Activated CD8-positive, alpha-beta memory T cell treated with anti-CD3 and anti-CD28 coated beads for 48 hours (primary cell): ENCODE measurements around the gene PITPNM3.

Source experiments
- DNase-seq, 3 experiments: peaks; one replicate each; pipeline ENCODE4 v3.0.0-alpha.2; 2020; ENCODE audit warnings: low read depth in 2 of 3, low spot score in 2 of 3

The PITPNM3 gene

DNA sequence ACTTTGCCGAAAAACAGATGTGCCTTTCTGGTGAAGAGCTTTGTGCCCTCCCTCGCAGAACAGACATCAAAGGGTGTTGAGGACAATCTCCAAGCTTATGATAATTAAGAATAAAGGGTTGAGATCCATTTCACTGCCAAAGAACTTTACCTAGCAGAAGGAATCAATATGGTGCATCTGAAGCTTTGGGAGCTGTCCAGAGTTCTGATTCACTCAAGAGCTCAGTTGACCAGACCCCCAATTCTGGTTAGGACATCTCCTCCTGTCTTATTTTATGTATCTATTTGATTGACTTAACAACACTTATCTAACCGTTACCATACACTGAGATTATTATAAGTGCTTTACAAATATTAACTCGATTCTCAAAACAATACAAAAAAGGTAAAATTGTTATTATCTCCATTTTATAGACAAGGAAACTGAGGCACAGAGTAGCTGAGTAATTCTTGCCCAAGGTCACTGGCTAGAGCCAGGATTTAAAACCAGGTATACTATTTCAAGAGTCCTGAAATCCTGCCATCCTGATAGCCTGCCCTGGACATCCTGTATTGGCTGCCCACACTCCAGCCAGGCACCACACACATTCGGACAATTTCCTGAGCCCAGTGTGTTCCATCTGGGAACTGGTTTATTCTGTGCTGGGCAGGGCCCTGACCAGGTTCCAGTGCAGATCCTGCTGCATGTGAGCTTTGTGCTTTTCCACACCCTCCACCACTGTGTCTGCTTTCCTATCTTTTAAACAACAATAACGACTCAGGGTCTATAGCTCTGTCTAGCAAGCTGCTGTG lies 29.8 kb downstream of the PITPNM3 start:
- no peak for DNase-seq

GRCh38 chr17:6525731-6526130 lies 30.6 kb downstream of the PITPNM3 start:
- DNase-seq = no peak

DNA sequence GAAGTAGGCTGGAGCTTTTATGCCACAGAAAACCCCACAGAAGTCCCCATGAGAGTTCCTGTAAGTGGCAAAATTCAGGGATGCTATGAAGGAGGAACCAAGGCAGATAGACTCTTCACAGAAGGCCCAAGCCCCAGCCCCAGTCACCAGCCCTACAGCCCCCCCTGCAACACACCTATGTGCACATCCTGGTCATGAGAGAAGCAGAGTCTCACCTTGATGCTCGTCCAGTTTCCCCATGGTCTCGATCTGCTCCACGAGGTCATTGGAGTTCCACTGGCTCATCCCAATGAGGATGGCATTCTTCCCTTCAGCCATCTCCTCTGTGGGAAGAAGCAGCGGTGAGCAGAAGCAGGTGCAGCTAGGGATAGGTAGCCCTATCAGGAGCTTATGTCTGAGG lies 31.2 kb downstream of the PITPNM3 start:
- no peak for DNase-seq

DNA sequence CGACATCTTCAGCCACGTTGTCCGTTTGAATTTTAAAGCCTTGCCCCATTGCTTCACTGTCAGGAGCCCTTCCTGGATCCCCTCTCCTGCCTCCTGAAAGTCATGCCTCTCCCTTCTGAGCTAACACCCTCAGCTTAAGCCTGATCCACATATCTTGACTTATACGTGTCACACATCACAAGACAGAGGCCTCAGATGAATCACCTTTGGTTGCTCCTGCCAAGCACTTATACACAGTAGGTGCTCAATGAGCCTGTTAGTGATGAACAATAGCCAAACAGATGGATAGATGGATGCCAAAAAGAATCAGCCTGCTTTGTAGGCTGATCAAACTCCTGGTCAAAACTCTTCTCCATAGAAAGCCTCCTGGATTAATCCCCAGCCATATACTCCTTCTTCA lies 31.8 kb downstream of the PITPNM3 start:
- DNase-seq = no peak

GRCh38 chr17:6523809-6524355 lies 32.5 kb downstream of the PITPNM3 start:
- DNase-seq = no peak

GRCh38 chr17:6523330-6523729 lies 33.0 kb downstream of the PITPNM3 start:
- DNase-seq = no peak

DNA sequence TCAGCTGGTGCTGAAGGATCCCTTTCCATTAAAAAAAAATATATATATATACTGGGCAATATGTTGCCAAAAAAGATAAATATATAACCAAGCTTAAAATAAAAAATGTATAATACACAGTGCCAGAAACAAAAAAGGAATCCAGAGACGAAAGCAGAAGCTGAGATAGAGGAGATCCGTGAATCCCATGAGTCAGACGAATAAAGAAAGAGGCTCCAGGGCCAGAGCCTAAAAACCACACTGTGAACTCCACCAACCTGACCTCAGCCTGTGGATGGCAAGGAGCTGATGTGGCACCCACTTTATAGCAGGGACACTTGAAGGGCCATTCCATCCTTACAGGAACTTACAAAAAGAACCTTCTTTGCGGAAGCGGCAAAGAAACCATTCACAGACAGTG lies 34.8 kb downstream of the PITPNM3 start:
- no peak for DNase-seq

DNA sequence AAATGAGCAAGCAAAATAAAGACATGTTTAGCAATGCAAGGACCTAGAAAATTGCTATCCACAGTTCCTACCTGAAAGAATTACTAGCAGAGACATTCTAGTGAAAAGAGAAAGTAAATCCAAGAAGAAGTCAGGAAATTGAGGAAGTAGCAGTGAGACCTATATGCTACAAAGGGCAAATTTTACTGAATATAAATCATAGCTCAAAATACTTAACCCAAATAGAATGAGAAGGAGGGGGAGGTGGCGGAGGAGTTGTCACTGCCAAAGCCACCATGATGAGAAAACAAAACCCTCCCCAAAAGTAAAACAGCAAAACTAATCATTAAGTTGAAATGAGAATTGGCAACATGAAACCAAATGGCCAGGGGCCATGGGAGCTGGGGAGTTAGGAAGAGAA lies 39.3 kb downstream of the PITPNM3 start:
- DNase-seq = no peak

- no peak for DNase-seq
Measured at GRCh38 chr17:6514371-6514770, 42.0 kb downstream of the PITPNM3 start.

DNA sequence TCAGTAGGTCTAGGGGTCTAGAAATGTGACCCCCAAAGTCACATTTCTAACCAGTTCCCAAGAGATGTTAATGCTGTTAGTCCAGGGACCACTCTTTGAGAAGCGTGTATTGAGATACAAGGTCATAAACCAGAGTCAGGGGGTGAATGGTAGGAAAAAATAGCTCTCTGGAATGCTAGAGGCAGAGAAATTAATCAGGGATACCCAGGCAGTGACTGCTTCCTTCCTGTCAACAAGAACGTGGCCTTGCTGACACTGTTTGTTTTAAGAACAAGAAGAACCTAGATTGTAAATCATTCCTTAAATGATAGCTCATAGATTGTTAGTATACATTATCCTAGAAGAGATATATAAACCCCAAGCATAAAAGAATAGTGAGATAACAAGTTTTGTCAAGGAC lies 43.8 kb downstream of the PITPNM3 start:
- DNase-seq = no peak

- DNase-seq = no peak
Measured at GRCh38 chr17:6510321-6510977, 45.9 kb downstream of the PITPNM3 start.

- DNase-seq = no peak
Measured at GRCh38 chr17:6509921-6510320, 46.4 kb downstream of the PITPNM3 start.

DNA sequence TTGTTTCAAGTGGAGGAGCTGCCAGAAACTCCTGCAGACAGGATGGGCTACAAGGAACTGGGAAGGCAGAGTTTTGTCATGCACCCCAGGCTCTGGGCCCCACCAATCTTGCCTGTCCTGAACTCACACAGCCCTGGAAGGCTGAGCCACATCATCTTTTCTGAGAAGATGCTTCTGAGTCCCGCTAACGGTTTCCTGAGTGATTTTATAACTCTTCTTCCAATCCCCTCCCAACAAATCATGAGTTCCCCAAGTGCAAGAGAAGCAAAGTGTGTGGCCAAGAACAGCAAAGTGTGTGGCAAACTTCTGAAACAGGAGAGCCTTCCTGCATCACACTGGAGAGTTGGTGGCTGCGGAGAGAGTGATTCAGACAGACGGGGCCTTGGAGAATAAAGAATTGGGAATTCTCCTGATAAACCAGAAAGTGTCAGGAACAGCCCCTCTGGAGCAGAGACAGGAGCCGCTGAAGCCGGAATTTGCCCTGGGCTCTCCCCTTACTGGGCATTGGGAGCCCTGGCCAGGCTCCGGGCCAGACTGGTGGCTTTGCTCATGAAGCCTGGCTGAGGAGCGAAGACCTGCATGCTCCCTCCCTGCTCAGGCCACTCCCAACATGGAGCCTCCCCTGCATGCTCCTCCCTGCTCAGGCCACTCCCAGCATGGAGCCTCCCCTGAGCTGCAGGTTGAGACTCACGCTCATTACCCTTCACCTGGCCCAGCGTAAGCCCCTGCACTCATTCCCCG lies 47.2 kb downstream of the PITPNM3 start:
- DNase-seq = no peak

DNA sequence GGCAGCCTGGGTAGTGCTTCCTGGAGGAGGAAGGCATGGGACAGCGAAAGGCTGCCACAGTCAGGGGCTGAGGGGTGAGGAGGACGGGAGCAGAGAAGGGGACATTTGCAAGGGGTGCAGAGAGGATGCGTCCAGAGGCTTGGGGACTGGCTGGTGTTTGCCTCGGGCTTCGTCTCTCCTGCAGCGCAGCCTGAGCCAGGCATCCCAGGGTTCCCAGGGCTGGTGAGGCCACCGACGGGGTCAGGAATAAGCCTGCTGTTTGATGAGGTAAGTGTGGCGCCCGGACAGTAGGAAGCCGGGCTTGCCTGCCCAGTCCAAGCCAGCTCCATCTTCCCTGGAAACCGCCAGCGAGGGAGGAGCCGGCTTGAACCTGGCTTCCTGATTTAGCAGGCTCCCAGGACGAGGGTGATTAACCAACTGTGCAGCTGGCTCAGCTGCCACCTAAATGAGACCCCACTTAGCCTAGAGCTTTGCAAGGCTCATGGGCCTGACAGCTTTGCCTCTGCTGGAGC lies 47.8 kb downstream of the PITPNM3 start:
- no peak for DNase-seq

DNA sequence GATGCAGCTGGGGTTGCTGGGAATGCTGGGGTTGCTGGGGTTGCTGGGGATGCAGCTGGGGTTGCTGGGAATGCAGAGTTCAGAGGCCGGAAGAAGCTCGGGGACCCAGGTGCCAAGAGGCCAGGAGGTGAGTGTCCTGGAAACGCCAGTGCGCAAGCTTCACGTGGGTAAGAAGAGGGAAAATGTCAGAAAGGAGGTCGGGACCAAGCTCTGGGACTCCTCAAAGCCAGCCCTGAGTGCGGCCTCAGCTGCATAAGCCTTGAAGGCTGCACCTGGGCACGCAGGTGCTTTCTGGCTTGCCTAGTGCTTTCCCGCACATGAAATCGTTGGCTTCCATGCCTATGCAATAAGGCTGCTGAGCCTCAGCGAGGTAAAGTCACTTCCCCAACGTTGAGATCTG lies 48.3 kb downstream of the PITPNM3 start:
- DNase-seq = no peak

GRCh38 chr17:6507535-6507934 lies 48.8 kb downstream of the PITPNM3 start:
- no peak for DNase-seq

GRCh38 chr17:6506679-6507231 lies 49.6 kb downstream of the PITPNM3 start:
- no peak for DNase-seq

DNA sequence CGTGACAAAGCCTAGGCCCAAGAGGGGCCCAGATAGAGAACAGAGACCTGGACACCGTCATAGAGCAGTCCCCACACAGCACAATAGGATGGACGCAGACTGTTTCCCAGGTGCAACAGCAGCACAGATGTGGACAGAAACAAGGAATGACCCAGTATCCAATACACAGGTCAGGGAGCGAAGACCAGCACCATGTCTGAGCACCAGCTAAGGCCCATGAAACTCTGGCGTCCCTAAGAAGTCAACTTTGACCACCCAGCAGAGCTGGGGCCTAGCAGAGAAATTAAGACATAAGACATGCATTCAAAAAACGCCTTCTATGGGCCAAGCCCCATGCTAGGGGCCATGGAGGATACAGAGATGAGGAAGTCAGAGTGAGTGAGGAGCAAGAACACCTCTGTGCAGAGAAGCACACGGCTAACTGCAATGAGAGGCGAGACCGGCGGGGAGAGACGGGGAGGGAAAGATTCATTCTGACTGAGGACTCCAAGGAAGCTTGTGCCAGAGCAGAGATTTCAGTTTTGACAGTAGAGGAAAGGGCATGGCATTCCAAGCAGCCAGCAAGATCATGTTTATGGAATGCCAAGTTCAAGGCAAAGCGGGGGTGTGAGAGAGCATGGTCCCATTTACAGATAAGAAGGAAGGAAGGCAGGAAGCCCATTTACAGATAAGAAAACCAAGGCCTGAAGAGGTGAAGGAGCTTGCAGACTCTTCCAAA lies 50.8 kb downstream of the PITPNM3 start:
- no peak for DNase-seq

GRCh38 chr17:6503641-6504195 lies 52.6 kb downstream of the PITPNM3 start:
- no peak for DNase-seq

- no peak for DNase-seq
Measured at GRCh38 chr17:6502871-6503509, 53.4 kb downstream of the PITPNM3 start.
